Activated T-helper 1 cell treated with anti-CD3 and anti-CD28 coated beads, Interleukin-12 subunit alpha, Interleukin-12 subunit beta, Interleukin-2, Interleukin-4 antibody, amounts not matched to agents 30 ng/mL and 10 ng/mL and 1 ng/mL, durations not matched to agents 14 hours and 24 hours and 36 hours (primary cell): ENCODE data around the gene PKNOX2. TPM values are rescaled to one million over a fixed set of nuclear protein-coding genes. Genes with fewer than 3 reads are reported as not detected.

Experiments
- DNase-seq: peaks from one replicate; pipeline ENCODE4 v3.0.0; 2021; ENCODE audit warnings: low spot score
- H3K27ac Mint-ChIP-seq: one replicate; pipeline ENCODE4 v1.8.0; 2021; ENCODE audit warnings: mild to moderate bottlenecking, mixed read lengths
- H3K27me3 Mint-ChIP-seq: one replicate; pipeline ENCODE4 v1.8.0; 2022; ENCODE audit warnings: mild to moderate bottlenecking, moderate library complexity, mixed read lengths; ENCODE audit not compliant: insufficient read depth
- H3K36me3 Mint-ChIP-seq: one replicate; pipeline ENCODE4 v1.8.0; 2021; ENCODE audit warnings: low read depth, mixed read lengths
- H3K4me1 Mint-ChIP-seq: one replicate; pipeline ENCODE4 v1.8.0; 2021; ENCODE audit warnings: low read depth, mixed read lengths
- H3K4me3 Mint-ChIP-seq: one replicate; pipeline ENCODE4 v1.8.0; 2021; ENCODE audit warnings: mild to moderate bottlenecking, moderate library complexity, mixed read lengths
- H3K9me3 Mint-ChIP-seq: one replicate; pipeline ENCODE4 v1.8.0; 2021; ENCODE audit warnings: mixed read lengths
- intact Hi-C: fragments of 100-400 bp; cut with micrococcal nuclease; formaldehyde crosslinking; loops from one replicate; pipeline ENCODE4 v1.15.1; 2024
- total RNA-seq: library from RNA; stranded (reverse); gene quantifications from 2 replicates; pipeline ENCODE4 v1.2.3, GENCODE V29; 2022

Gene PKNOX2
- total RNA-seq, 1 donor from 2014 or later, result not detected

DNA sequence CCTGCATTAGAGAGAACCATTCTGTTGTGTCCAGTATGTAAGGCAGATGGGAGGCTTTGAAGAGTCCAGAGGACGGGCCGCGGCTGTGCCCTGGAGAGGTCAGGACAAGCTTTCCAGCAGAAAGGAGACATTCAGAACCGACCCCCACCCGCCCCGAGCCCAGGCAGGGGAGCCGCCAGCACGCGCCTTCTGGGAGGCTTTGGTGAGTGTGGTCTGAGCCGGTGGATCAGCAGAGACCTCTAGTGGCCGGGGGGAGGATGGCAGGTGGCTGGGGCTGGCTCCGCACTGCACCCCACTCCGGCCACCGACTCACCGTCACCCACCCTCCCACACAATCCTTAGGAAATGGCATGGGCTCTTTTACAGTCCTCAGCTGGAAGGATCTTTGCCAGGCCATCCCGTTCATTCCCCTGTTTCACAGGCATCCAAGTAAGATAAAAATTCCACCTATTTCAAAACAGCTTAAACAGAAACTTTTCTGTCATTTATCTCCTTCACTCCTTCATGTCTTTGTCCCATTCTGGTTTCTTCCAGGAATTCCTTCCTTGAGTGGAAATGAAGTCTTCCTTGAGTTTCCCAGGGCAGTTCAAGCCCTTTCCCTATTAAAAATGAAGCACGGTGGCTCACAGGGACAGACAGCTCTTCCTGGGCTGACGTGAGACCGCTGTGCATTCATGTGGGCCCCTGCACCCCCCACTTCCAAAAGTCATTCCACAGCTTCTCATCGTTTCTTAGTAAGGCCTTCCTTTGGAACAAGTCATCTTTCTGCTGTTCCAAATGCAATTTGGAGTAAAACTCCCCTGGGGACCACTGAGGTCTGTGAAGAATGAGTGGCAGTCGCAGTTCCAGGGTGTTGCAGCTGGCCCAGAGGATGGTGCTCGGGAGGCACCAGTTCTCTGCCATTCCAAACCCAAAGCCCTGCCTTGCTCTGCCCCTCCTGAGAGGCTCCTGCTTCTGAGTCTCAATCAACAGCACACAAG, 240.6 kb downstream of the PKNOX2 start:
- peaks cover 43% of the 10 kb centered on the region for H3K27me3 Mint-ChIP-seq
- no peaks in the 10 kb centered on the region for H3K9me3 Mint-ChIP-seq
- peak; percentile 48 for DNase-seq
- H3K36me3 Mint-ChIP-seq, result no peaks in the 10 kb centered on the region
- intact Hi-C loops, result loop anchor here (1.0 to 10.0 kb wide), 2 partner anchors 240 to 443 kb away; partner anchors contain the start of gene PKNOX2
- H3K27ac Mint-ChIP-seq, result no peak overlapping the region
- H3K4me3 Mint-ChIP-seq, result no peak overlapping the region
- peaks cover 7% of the 10 kb centered on the region for H3K4me1 Mint-ChIP-seq

DNA sequence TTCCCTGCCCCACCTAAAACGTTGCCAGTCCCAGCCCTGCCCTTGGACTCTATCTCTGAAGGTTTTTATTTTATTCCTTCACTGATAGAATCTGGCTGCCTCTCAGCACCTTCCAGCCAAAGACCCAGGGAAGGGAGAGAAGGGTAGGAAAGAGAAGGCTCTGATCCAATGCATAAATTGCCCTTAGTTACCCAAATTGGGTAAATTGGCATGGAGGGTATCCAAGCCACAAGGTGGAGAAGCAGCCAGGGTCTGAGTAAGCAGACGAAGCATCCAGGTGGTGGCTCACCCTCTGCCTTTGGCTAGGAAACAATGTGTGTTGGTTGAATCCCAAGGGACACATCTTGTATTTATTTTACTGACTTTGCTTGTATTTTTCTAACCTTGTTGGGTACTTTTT, 242.5 kb downstream of the PKNOX2 start:
- Mint-ChIP-seq H3K4me3 (no peak overlapping the region), H3K27ac (no peak overlapping the region), H3K36me3 (no peaks in the 10 kb centered on the region), H3K9me3 (no peaks in the 10 kb centered on the region), H3K4me1 (peaks cover 7% of the 10 kb centered on the region), H3K27me3 (peaks cover 35% of the 10 kb centered on the region)
- no peak for DNase-seq
- intact Hi-C loops, result loop anchor here (10.0 kb wide), 1 partner anchor 242 kb away; the partner anchor contains the start of gene PKNOX2

DNA sequence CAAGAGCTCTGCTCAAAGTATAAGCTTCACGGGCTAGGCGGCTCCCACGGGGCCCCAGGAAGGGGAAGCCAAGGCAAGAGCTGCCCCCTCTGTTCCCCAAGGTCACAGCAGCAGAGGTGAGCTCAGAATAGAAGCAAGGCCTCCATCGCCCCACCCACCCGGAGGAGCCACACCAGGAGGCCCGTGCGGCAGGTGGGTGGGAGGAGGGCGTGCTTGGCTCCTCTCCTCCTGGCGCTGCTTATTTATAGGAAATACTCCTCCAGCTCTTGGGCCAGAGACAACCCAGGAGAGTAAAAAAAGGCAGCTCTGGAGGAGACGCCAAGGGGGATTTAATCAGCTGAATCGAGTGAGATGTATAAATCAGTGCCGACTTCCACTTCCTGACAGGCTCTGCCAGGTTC, 243.8 kb downstream of the PKNOX2 start:
- Mint-ChIP-seq H3K27ac (no peak overlapping the region), H3K27me3 (peaks cover 26% of the 10 kb centered on the region), H3K4me1 (peaks cover 7% of the 10 kb centered on the region), H3K9me3 (no peaks in the 10 kb centered on the region), H3K4me3 (no peak overlapping the region), H3K36me3 (no peaks in the 10 kb centered on the region)
- intact Hi-C loops, result loop anchor here (10.0 kb wide), 1 partner anchor 244 kb away; the partner anchor contains the start of gene PKNOX2
- no peak for DNase-seq

DNA sequence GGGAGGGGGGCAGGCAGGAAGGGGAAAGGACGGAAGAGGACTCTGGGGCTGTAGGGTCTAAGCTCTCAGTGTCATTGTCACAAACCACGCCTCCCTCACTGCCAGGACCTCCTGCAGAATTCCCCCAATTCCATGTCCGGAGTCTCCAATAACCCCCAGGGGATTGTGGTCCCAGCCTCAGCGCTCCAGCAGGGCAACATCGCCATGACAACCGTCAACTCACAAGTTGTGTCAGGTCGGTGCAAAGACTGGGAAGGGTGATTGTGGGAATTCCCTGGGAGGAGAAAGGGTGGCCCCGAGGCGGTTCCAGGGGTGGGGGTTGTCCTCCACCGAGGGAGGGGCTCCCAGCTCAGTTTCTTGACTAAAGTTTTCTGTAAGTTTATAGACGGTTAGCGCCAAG, 245.5 kb downstream of the PKNOX2 start:
- intact Hi-C loops, result no loop called here
- H3K36me3 Mint-ChIP-seq, result no peaks in the 10 kb centered on the region
- DNase-seq, result no peak
- no peaks in the 10 kb centered on the region for H3K9me3 Mint-ChIP-seq
- H3K27ac Mint-ChIP-seq, result no peak overlapping the region
- H3K4me1 Mint-ChIP-seq, result peaks cover 3% of the 10 kb centered on the region
- no peak overlapping the region for H3K4me3 Mint-ChIP-seq
- peaks cover 22% of the 10 kb centered on the region for H3K27me3 Mint-ChIP-seq

DNA sequence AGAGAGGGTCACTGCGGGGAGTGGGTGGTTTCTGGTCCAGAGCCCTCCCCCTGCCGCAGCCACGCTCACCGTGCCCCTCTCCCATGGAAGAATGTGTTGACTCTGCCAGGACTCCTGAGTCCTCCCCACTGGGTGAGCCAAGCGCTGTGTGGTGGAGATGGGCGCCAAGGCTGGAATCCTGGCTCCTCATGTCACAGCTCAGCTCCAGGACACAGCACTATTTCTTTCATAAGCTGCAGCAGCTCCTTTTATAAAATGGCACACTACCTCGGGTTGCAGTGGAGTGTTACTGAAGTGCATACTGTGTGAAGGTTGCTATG, 247.6 kb downstream of the PKNOX2 start:
- Mint-ChIP-seq H3K4me3 (no peak overlapping the region), H3K9me3 (no peaks in the 10 kb centered on the region), H3K4me1 (no peaks in the 10 kb centered on the region), H3K27ac (no peak overlapping the region), H3K36me3 (no peaks in the 10 kb centered on the region), H3K27me3 (peaks cover 14% of the 10 kb centered on the region)
- intact Hi-C loops, result no loop called here
- DNase-seq, result no peak

DNA sequence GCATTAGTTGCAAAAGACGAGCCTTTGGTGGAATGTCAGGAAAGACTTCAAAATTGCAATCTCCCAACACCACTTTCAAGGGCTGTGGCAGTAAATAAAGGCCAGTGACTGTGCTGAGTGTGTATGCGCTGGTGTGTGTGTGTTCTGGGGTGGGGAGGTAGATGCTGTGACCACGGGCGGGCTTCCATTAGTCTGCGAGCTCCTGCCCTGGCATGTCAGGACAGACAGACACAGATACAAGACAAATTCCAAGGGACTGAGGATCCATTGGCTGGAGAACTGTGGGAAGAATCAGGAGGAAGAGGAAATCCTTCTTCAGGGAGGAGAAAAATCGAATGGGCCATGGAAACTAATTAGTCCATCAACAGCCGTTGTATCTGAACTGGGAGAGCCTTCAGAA, 248.0 kb downstream of the PKNOX2 start:
- DNase-seq, result no peak
- Mint-ChIP-seq H3K27me3 (peaks cover 14% of the 10 kb centered on the region), H3K27ac (no peak overlapping the region), H3K9me3 (no peaks in the 10 kb centered on the region), H3K4me3 (no peak overlapping the region), H3K36me3 (no peaks in the 10 kb centered on the region), H3K4me1 (no peaks in the 10 kb centered on the region)
- intact Hi-C loops, result no loop called here

DNA sequence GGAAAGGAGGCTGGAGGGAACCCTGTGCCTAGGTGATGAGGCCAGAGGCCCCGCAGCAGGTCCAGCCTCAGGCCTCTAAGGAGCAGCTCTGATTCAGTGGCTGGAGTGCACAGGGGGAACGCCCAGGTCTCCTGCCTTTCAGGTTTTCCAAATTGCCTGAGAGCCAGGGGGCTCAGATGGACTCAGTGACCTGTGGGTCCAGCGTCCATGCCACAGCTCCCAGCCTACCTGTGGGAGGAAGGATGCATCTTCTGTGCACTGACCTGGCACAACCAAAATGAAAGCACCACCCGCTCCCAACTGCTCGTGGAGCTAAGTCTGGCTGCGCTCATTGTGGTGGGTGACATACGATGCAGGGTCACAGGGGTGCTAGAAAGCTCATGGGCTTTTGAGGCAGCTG, 248.7 kb downstream of the PKNOX2 start:
- Mint-ChIP-seq H3K27ac (no peak overlapping the region), H3K4me1 (no peaks in the 10 kb centered on the region), H3K9me3 (no peaks in the 10 kb centered on the region), H3K4me3 (no peak overlapping the region), H3K36me3 (no peaks in the 10 kb centered on the region), H3K27me3 (peaks cover 9% of the 10 kb centered on the region)
- no peak for DNase-seq
- intact Hi-C loops, result no loop called here

DNA sequence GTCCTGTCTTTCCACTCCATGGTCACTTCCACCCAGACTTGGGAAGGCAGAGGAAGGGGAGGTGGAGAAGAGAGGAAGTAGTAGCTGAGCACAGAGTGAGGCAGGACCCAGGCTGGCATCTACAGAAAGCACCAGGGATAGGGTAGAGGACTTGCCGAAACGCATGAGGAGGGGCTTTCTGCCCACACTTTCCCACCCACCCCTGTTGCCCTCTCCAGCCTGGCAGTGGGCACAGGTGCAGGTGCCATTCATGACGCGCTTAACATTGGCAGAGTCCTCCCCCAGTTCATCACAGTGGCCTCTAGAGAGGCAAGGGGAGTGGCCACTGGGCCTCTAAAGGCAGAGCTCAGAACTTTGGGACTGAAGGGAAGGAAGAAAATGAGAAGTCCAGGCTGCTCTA, 249.6 kb downstream of the PKNOX2 start:
- no peaks in the 10 kb centered on the region for H3K9me3 Mint-ChIP-seq
- peaks cover 6% of the 10 kb centered on the region for H3K27me3 Mint-ChIP-seq
- intact Hi-C loops, result no loop called here
- no peaks in the 10 kb centered on the region for H3K36me3 Mint-ChIP-seq
- H3K4me1 Mint-ChIP-seq, result no peaks in the 10 kb centered on the region
- DNase-seq, result no peak
- H3K27ac Mint-ChIP-seq, result no peak overlapping the region
- no peak overlapping the region for H3K4me3 Mint-ChIP-seq

DNA sequence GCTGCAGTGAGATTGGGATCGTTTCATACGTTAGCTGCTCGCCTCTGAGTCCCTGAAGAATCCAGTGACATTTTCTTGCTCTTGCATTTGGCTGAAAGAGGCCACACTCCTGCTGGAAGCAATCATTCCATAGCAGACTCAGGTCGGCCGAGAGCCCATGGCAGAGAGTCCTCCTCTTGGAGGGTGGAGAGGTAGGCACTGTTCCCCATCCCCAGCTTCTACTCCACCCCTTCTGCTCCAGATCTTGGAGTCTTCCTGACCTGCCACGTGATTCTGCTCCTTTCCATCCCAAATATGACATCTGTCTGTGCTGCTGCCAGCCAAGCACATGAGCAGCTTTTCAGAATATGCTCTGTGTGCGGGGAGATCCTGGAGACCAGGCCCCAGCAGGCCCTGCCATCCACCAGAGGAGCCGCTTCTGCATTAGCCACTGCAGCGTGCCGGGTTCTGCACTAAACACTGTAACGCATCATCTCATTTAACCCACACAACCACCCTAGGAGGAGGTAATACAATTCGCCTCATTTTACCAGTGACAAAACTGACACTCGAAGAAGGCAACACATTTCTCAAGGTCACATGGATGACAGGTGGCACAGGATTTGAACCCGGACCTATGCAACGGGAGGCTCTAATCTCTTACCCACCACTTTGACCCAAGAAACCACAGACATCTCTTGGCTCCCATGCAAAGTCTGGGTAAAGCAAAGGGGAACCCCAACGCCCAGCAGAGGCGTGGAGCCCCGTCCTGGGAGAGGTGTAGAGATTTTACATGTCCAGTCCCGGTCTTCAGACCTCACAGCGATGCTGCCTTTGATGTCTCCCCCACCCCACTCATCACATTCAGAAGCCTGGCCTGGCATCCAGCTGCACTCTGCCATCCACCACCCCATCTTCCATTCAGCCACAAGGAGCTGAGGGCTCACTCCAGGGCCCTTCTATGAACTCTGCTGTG, 252.7 kb downstream of the PKNOX2 start:
- no peak for DNase-seq
- no peak overlapping the region for H3K27ac Mint-ChIP-seq
- H3K36me3 Mint-ChIP-seq, result no peaks in the 10 kb centered on the region
- H3K4me1 Mint-ChIP-seq, result no peaks in the 10 kb centered on the region
- H3K9me3 Mint-ChIP-seq, result no peaks in the 10 kb centered on the region
- no peak overlapping the region for H3K4me3 Mint-ChIP-seq
- no peaks in the 10 kb centered on the region for H3K27me3 Mint-ChIP-seq
- intact Hi-C loops, result no loop called here

DNA sequence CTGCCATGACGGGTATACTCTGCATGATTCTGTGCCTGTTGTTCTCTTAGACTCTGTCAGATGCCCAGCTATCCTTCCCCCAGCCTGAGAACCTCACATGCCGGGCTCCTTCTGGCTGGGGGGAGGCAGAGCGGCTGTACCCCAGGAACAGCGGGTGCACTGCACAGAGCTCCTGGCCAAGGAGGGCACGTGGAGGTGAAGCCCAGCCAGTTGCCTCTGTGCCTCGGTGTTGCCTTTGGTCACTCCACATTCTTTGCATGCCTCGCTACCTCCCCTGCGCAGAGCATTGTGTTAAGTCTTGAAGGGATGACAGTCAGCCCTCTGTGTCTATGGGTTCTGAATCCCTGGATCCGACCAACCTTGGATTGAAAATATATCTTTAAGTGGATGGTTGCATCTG, 253.8 kb downstream of the PKNOX2 start:
- DNase-seq, result no peak
- Mint-ChIP-seq H3K27ac (no peak overlapping the region), H3K27me3 (no peaks in the 10 kb centered on the region), H3K9me3 (no peaks in the 10 kb centered on the region), H3K4me1 (no peaks in the 10 kb centered on the region), H3K4me3 (no peak overlapping the region), H3K36me3 (no peaks in the 10 kb centered on the region)
- intact Hi-C loops, result no loop called here

DNA sequence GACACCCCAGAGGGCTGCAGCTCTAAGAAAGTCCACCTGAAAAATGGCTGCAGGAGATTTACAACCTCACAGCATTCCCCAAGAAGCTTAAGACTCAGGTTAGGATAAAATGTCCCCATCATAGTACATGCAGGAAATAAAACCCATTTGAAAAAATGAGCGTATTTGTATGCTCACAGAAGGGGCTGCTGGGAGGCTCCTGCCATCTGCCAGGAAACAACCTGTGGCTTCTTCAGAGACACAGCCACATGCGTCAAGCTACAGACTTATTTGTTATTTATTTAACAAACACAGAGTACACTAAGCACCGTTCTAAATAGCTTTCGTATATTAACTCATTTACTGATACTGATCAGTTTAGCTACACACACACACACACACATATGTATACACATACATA, 258.1 kb downstream of the PKNOX2 start:
- no peaks in the 10 kb centered on the region for H3K36me3 Mint-ChIP-seq
- H3K27me3 Mint-ChIP-seq, result no peaks in the 10 kb centered on the region
- intact Hi-C loops, result loop anchor here (1.0 kb wide), 1 partner anchor 452 kb away; no protein-coding TSS in a partner anchor
- no peaks in the 10 kb centered on the region for H3K9me3 Mint-ChIP-seq
- H3K4me1 Mint-ChIP-seq, result no peaks in the 10 kb centered on the region
- DNase-seq, result no peak
- no peak overlapping the region for H3K27ac Mint-ChIP-seq
- H3K4me3 Mint-ChIP-seq, result no peak overlapping the region

DNA sequence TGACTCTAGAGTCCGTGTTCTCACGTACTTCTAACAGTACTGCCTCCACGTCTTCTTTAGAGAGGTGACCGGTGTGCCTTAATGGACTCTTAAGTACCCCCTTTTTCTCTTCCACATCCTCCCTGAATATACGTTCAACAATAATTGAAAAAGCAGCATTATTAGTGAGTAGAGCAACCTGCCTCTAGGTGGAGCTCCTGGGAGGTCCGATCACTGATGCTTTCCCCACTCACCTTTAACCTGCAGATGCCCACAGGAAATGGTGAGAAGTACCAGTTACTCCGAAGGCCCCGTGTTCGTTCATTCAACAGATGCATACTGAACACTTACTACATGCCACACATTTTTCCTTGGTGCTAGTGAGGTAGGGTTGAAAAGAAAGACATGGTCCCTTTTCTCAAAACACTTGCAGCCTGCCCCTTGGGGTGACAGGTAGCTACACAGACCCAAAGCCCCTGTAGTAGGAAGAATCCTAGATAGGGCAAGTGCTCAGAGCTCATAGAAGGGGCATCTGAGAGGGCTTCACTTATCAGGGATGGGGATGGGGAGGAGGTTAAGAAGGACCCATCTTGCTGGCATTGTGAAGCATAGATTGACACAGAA, 258.8 kb downstream of the PKNOX2 start:
- Mint-ChIP-seq H3K27me3 (no peaks in the 10 kb centered on the region), H3K36me3 (no peaks in the 10 kb centered on the region), H3K4me1 (no peaks in the 10 kb centered on the region), H3K4me3 (no peak overlapping the region), H3K27ac (no peak overlapping the region), H3K9me3 (no peaks in the 10 kb centered on the region)
- DNase-seq, result no peak
- intact Hi-C loops, result loop anchor here (1.0 kb wide), 1 partner anchor 451 kb away; no protein-coding TSS in a partner anchor
